ENCODE data around the gene THOC3. TPM values are rescaled to one million over a fixed set of nuclear protein-coding genes. Genes with fewer than 3 reads are reported as not detected.
A peak's percentile ranks its signal among the peaks of the same experiment; 100 is the strongest.
"Not testable (repeated sequence)": the region's sequence is repeated elsewhere in the genome, so short reads cannot be mapped to it uniquely, and the experiment has no call there.

Gene THOC3
- total RNA-seq (10 to 100 TPM in 2 of 4 donors, 1 to 10 TPM in 2; 5.9 to 11.2 (median 10.1) TPM), polyA plus RNA-seq (10 to 100 TPM in 2 of 3 donors, 1 to 10 TPM in 1; 7.5 to 15.0 (median 12.2) TPM)
- long read RNA-seq, donor 1, partial matches to known transcripts: 0 of 5 reads
- long read RNA-seq, donor 1, other reads (novel, unspliced or antisense): 1 of 5 reads
- long read RNA-seq, donor 2, transcript THOC3-201 (6 exons, 1,589 nt): major isoform, 12 of 16 reads
- long read RNA-seq, donor 2, partial matches to known transcripts: 0 of 16 reads
- long read RNA-seq, donor 2, other reads (novel, unspliced or antisense): 4 of 16 reads

- DNase-seq: peak; percentile 68 to 89
- H3K4me1 ChIP-seq; intact Hi-C loops (cut with DNase I); H3K9me3 ChIP-seq; H3K36me3 ChIP-seq (ENCODE audit: insufficient read depth in 1 of 2, low read depth in 1 of 2); H3K27me3 ChIP-seq (ENCODE audit: insufficient read depth in 3 of 3, low read length in 2 of 3); H3K27ac ChIP-seq: not testable (repeated sequence)
- H3K4me3 ChIP-seq: peak within 1 kb of the TSS; percentile 75
- peak; percentile 100 for ATAC-seq
- 1% methylated on average over 43 to 52 of the region's 67 CpGs for WGBS, 3 donors
Measured at GRCh38 chr5:175967471-175968372, at the start of gene THOC3. Gene THOC3 (minus strand): TSS chr5:175968315. CDS start chr5:175968208, 107 bp downstream.

GRCh38 chr5:176017324-176017723, 49.2 kb upstream of the THOC3 start:
- DNase-seq; H3K27me3 ChIP-seq (ENCODE audit: insufficient read depth in 3 of 3, low read length in 2 of 3); H3K4me3 ChIP-seq; H3K27ac ChIP-seq; H3K9me3 ChIP-seq; H3K4me1 ChIP-seq; intact Hi-C loops (cut with DNase I); H3K36me3 ChIP-seq (ENCODE audit: insufficient read depth in 1 of 2, low read depth in 1 of 2); ATAC-seq: not testable (repeated sequence)
- WGBS, 3 donors: no CpG with 5 or more reads among the region's 4 CpGs

- H3K9me3 ChIP-seq; H3K27me3 ChIP-seq (ENCODE audit: insufficient read depth in 3 of 3, low read length in 2 of 3); H3K27ac ChIP-seq; ATAC-seq; H3K36me3 ChIP-seq (ENCODE audit: insufficient read depth in 1 of 2, low read depth in 1 of 2); DNase-seq; intact Hi-C loops (cut with DNase I); H3K4me3 ChIP-seq; H3K4me1 ChIP-seq: not testable (repeated sequence)
- 43 to 60% (median 56%) methylated on average over 5 to 6 of the region's 6 CpGs for WGBS, 3 donors
Measured at GRCh38 chr5:176014360-176014759, 46.2 kb upstream of the THOC3 start.

- H3K9me3 ChIP-seq; DNase-seq; H3K36me3 ChIP-seq (ENCODE audit: insufficient read depth in 1 of 2, low read depth in 1 of 2); H3K4me1 ChIP-seq; ATAC-seq; H3K27me3 ChIP-seq (ENCODE audit: insufficient read depth in 3 of 3, low read length in 2 of 3); H3K4me3 ChIP-seq; H3K27ac ChIP-seq; intact Hi-C loops (cut with DNase I): not testable (repeated sequence)
- 42 to 54% (median 52%) methylated on average over 4 of the region's 4 CpGs for WGBS, 3 donors
Measured at GRCh38 chr5:176011088-176011487, 43.0 kb upstream of the THOC3 start.

GRCh38 chr5:176010202-176010601, 42.1 kb upstream of the THOC3 start:
- WGBS, 3 donors: 47 to 66% (median 65%) methylated on average over 7 of the region's 8 CpGs
- not testable (repeated sequence) for ATAC-seq

GRCh38 chr5:176007220-176007619, 39.1 kb upstream of the THOC3 start:
- H3K27ac ChIP-seq; H3K4me3 ChIP-seq; H3K27me3 ChIP-seq (ENCODE audit: insufficient read depth in 3 of 3, low read length in 2 of 3); DNase-seq; ATAC-seq; H3K36me3 ChIP-seq (ENCODE audit: insufficient read depth in 1 of 2, low read depth in 1 of 2); H3K9me3 ChIP-seq; intact Hi-C loops (cut with DNase I); H3K4me1 ChIP-seq: not testable (repeated sequence)
- WGBS, 3 donors: 62 to 76% (median 67%) methylated on average over 2 of the region's 4 CpGs

More at GRCh38 chr5:176010202-176010601, 42.1 kb upstream of the THOC3 start:
- DNase-seq; H3K4me3 ChIP-seq; H3K36me3 ChIP-seq (ENCODE audit: insufficient read depth in 1 of 2, low read depth in 1 of 2); intact Hi-C loops (cut with DNase I); H3K27ac ChIP-seq; H3K9me3 ChIP-seq; H3K27me3 ChIP-seq (ENCODE audit: insufficient read depth in 3 of 3, low read length in 2 of 3); H3K4me1 ChIP-seq: not testable (repeated sequence)

GRCh38 chr5:176006819-176007218, 38.7 kb upstream of the THOC3 start:
- ATAC-seq; H3K36me3 ChIP-seq (ENCODE audit: insufficient read depth in 1 of 2, low read depth in 1 of 2); H3K4me1 ChIP-seq; H3K9me3 ChIP-seq; DNase-seq; H3K27ac ChIP-seq; intact Hi-C loops (cut with DNase I); H3K4me3 ChIP-seq; H3K27me3 ChIP-seq (ENCODE audit: insufficient read depth in 3 of 3, low read length in 2 of 3): not testable (repeated sequence)
- 93 to 94% (median 93%) methylated on average over 9 to 13 of the region's 13 CpGs for WGBS, 3 donors

GRCh38 chr5:175997979-175998378, 29.9 kb upstream of the THOC3 start:
- DNase-seq; H3K4me3 ChIP-seq; H3K27ac ChIP-seq; H3K9me3 ChIP-seq; ATAC-seq; H3K4me1 ChIP-seq; H3K27me3 ChIP-seq (ENCODE audit: insufficient read depth in 3 of 3, low read length in 2 of 3); intact Hi-C loops (cut with DNase I); H3K36me3 ChIP-seq (ENCODE audit: insufficient read depth in 1 of 2, low read depth in 1 of 2): not testable (repeated sequence)
- 8 to 18% (median 8%) methylated on average over 2 to 3 of the region's 6 CpGs for WGBS, 3 donors

- H3K4me3 ChIP-seq; intact Hi-C loops (cut with DNase I): not testable (repeated sequence)
Measured at GRCh38 chr5:175997495-175997894, 29.4 kb upstream of the THOC3 start.

GRCh38 chr5:175996791-175997190, 28.7 kb upstream of the THOC3 start:
- WGBS, 3 donors: 67% methylated on average over 1 of the region's 6 CpGs; no CpG with 5 or more reads in 2 of the 3 donors
- intact Hi-C loops (cut with DNase I): not testable (repeated sequence)

More at GRCh38 chr5:175997495-175997894, 29.4 kb upstream of the THOC3 start:
- not testable (repeated sequence) for H3K27me3 ChIP-seq (ENCODE audit: insufficient read depth in 3 of 3, low read length in 2 of 3); H3K9me3 ChIP-seq; DNase-seq; H3K27ac ChIP-seq; H3K36me3 ChIP-seq (ENCODE audit: insufficient read depth in 1 of 2, low read depth in 1 of 2); H3K4me1 ChIP-seq; ATAC-seq
- 78 to 83% methylated on average over 1 of the region's 4 CpGs; no CpG with 5 or more reads in 1 of the 3 donors for WGBS, 3 donors

GRCh38 chr5:175995506-175995905, 27.4 kb upstream of the THOC3 start:
- ATAC-seq; H3K4me1 ChIP-seq; H3K36me3 ChIP-seq (ENCODE audit: insufficient read depth in 1 of 2, low read depth in 1 of 2); H3K27me3 ChIP-seq (ENCODE audit: insufficient read depth in 3 of 3, low read length in 2 of 3); intact Hi-C loops (cut with DNase I); H3K9me3 ChIP-seq; H3K4me3 ChIP-seq; DNase-seq; H3K27ac ChIP-seq: not testable (repeated sequence)
- 52% methylated on average over 5 of the region's 6 CpGs; no CpG with 5 or more reads in 2 of the 3 donors for WGBS, 3 donors

More at GRCh38 chr5:175996791-175997190, 28.7 kb upstream of the THOC3 start:
- not testable (repeated sequence) for H3K27me3 ChIP-seq (ENCODE audit: insufficient read depth in 3 of 3, low read length in 2 of 3); H3K4me1 ChIP-seq; H3K27ac ChIP-seq; ATAC-seq; DNase-seq; H3K4me3 ChIP-seq; H3K36me3 ChIP-seq (ENCODE audit: insufficient read depth in 1 of 2, low read depth in 1 of 2); H3K9me3 ChIP-seq
